ENCODE data around the gene CASZ1. TPM values are rescaled to one million over a fixed set of nuclear protein-coding genes. Genes with fewer than 3 reads are reported as not detected.

Gene CASZ1
- polyA plus RNA-seq, 1 experiment = 0.06 TPM

- CTCF ChIA-PET = no interaction called here
- no peak overlapping the region for H3K27ac ChIP-seq (ENCODE audit: low read depth, low read length)
- DNase-seq (ENCODE audit: low read depth, low spot score) = no peak
- POLR2A ChIA-PET = no interaction called here
- no peak overlapping the region for H3K4me3 ChIP-seq (ENCODE audit: low read depth, low read length)
- no peak for TF ChIP-seq CTCF (IDR thresholded peaks at IDR 0.05; ENCODE audit: low read depth, low read length)
- H3K27me3 ChIP-seq (ENCODE audit: control insufficient read depth, insufficient read depth, low read length) = peaks cover 20% of the 10 kb centered on the region
- H3K9me3 ChIP-seq (ENCODE audit: control insufficient read depth, insufficient read depth, low read length) = no peaks in the 10 kb centered on the region
Observed at GRCh38 chr1:10674222-10674621, 122.2 kb downstream of the CASZ1 start.

- no peak for DNase-seq (ENCODE audit: low read depth, low spot score)
- no peaks in the 10 kb centered on the region; the same call in 1 of the 2 replicates for H3K9me3 ChIP-seq (ENCODE audit: control insufficient read depth, insufficient read depth, low read length)
- H3K4me3 ChIP-seq (ENCODE audit: low read depth, low read length) = no peak overlapping the region
- ChIA-PET CTCF (no interaction called here), POLR2A (no interaction called here)
- H3K27ac ChIP-seq (ENCODE audit: low read depth, low read length) = no peak overlapping the region
- TF ChIP-seq CTCF (IDR thresholded peaks at IDR 0.05; ENCODE audit: low read depth, low read length) = no peak
- peaks cover 17% of the 10 kb centered on the region for H3K27me3 ChIP-seq (ENCODE audit: control insufficient read depth, insufficient read depth, low read length)
Observed at GRCh38 chr1:10673109-10673711, 123.2 kb downstream of the CASZ1 start.

GRCh38 chr1:10672343-10673050 lies 123.9 kb downstream of the CASZ1 start:
- Histone ChIP-seq H3K27ac (ENCODE audit: low read depth, low read length) (no peak overlapping the region), H3K27me3 (ENCODE audit: control insufficient read depth, insufficient read depth, low read length) (peaks cover 17% of the 10 kb centered on the region), H3K9me3 (ENCODE audit: control insufficient read depth, insufficient read depth, low read length) (no peaks in the 10 kb centered on the region; the same call in 1 of the 2 replicates), H3K4me3 (ENCODE audit: low read depth, low read length) (no peak overlapping the region)
- TF ChIP-seq CTCF (IDR thresholded peaks at IDR 0.05; ENCODE audit: low read depth, low read length) = no peak
- ChIA-PET POLR2A (no interaction called here), CTCF (no interaction called here)
- DNase-seq (ENCODE audit: low read depth, low spot score) = no peak

- POLR2A ChIA-PET = no interaction called here
- CTCF ChIA-PET = no interaction called here
- Histone ChIP-seq H3K4me3 (ENCODE audit: low read depth, low read length) (no peak overlapping the region), H3K27me3 (ENCODE audit: control insufficient read depth, insufficient read depth, low read length) (peaks cover 22% of the 10 kb centered on the region), H3K27ac (ENCODE audit: low read depth, low read length) (no peak overlapping the region), H3K9me3 (ENCODE audit: control insufficient read depth, insufficient read depth, low read length) (no peaks in the 10 kb centered on the region; the same call in 1 of the 2 replicates)
- no peak for DNase-seq (ENCODE audit: low read depth, low spot score)
- no peak for TF ChIP-seq CTCF (IDR thresholded peaks at IDR 0.05; ENCODE audit: low read depth, low read length)
Observed at GRCh38 chr1:10671622-10672342, 124.7 kb downstream of the CASZ1 start.

- H3K27me3 ChIP-seq (ENCODE audit: control insufficient read depth, insufficient read depth, low read length) = peaks cover 29% of the 10 kb centered on the region
- TF ChIP-seq CTCF (IDR thresholded peaks at IDR 0.05; ENCODE audit: low read depth, low read length) = no peak
- H3K4me3 ChIP-seq (ENCODE audit: low read depth, low read length) = no peak overlapping the region
- no peak for DNase-seq (ENCODE audit: low read depth, low spot score)
- ChIA-PET POLR2A (interaction anchor here (0.6 kb wide), 1 partner anchor 18 kb away, joined by 4 read pairs; no protein-coding TSS in a partner anchor), CTCF (no interaction called here)
- H3K9me3 ChIP-seq (ENCODE audit: control insufficient read depth, insufficient read depth, low read length) = no peaks in the 10 kb centered on the region; the same call in 1 of the 2 replicates
- no peak overlapping the region for H3K27ac ChIP-seq (ENCODE audit: low read depth, low read length)
Observed at GRCh38 chr1:10671090-10671489, 125.4 kb downstream of the CASZ1 start.
